SK-N-SH treated with all-trans-retinoic acid at 6 μM for 48 hours (cell line): ENCODE results near the gene DCLK1.

ENCODE experiments used
- ATAC-seq: fragments of 200-7000 bp; cut with Tn5 transposase; 3 replicates; pipeline ENCODE4 v1.9.1; 2020; ENCODE audit warnings: mild to moderate bottlenecking, moderate library complexity
- ARNTL ChIP-seq: fragments of 450-650 bp; formaldehyde crosslinking; IDR thresholded peaks from 2 replicates; pipeline ENCODE4 v1.5.0; 2020; ENCODE audit warnings: low read depth, mild to moderate bottlenecking, moderate library complexity, borderline replicate concordance
- BACH2 ChIP-seq: fragments of 250-450 bp; sonication (Bioruptor Pico); IDR thresholded peaks from 2 replicates; pipeline ENCODE4 v1.9.0; 2021; ENCODE audit warnings: mild to moderate bottlenecking, borderline replicate concordance
- CSRNP3 ChIP-seq: fragments of 250-450 bp; sonication (Bioruptor Pico); IDR thresholded peaks from 2 replicates; pipeline ENCODE4 v1.5.1; 2021; ENCODE audit warnings: mild to moderate bottlenecking, moderate library complexity
- ESRRG ChIP-seq: fragments of 250-450 bp; sonication (Bioruptor Pico); IDR thresholded peaks from 2 replicates; pipeline ENCODE4 v1.6.1; 2021; ENCODE audit warnings: mild to moderate bottlenecking
- GLIS3 ChIP-seq: fragments of 250-450 bp; sonication (Bioruptor Pico); IDR thresholded peaks from 2 replicates; pipeline ENCODE4 v1.5.0; 2020; ENCODE audit warnings: mild to moderate bottlenecking, moderate library complexity
- ISL1 ChIP-seq: fragments of 250-450 bp; sonication (Bioruptor Pico); IDR thresholded peaks from 2 replicates; pipeline ENCODE4 v2.1.2; 2022; ENCODE audit warnings: mild to moderate bottlenecking, moderate library complexity
- OSR1 ChIP-seq: fragments of 250-450 bp; sonication (Bioruptor Pico); IDR thresholded peaks from 2 replicates; pipeline ENCODE4 v1.8.0; 2022; ENCODE audit warnings: moderate library complexity, mild to moderate bottlenecking, inconsistent platforms
- PATZ1 ChIP-seq: fragments of 250-450 bp; sonication (Bioruptor Pico); IDR thresholded peaks from 2 replicates; pipeline ENCODE4 v1.8.0; 2020; ENCODE audit warnings: mild to moderate bottlenecking, moderate library complexity, borderline replicate concordance
- POU6F1 ChIP-seq: fragments of 250-450 bp; sonication (Bioruptor Pico); IDR thresholded peaks from 2 replicates; pipeline ENCODE4 v1.8.0; 2021; ENCODE audit warnings: low read depth, mild to moderate bottlenecking, moderate library complexity, borderline replicate concordance
- PPARA ChIP-seq: fragments of 250-450 bp; sonication (Bioruptor Pico); IDR thresholded peaks from 2 replicates; pipeline ENCODE4 v1.5.0; 2020; ENCODE audit warnings: mild to moderate bottlenecking, borderline replicate concordance
- RARB ChIP-seq: fragments of 250-450 bp; sonication (Bioruptor Pico); IDR thresholded peaks from 2 replicates; pipeline ENCODE4 v1.8.0; 2021; ENCODE audit warnings: mild to moderate bottlenecking, moderate library complexity
- TCF4 ChIP-seq: fragments of 250-450 bp; sonication (Bioruptor Pico); IDR thresholded peaks from 2 replicates; pipeline ENCODE4 v1.8.0; 2021; ENCODE audit warnings: mild to moderate bottlenecking, moderate library complexity, borderline replicate concordance
- TOX ChIP-seq: fragments of 250-450 bp; sonication (Bioruptor Pico); IDR thresholded peaks from 2 replicates; pipeline ENCODE4 v1.8.0; 2021; ENCODE audit warnings: mild to moderate bottlenecking, moderate library complexity, borderline replicate concordance
- TSHZ2 ChIP-seq: fragments of 250-450 bp; sonication (Bioruptor Pico); IDR thresholded peaks from 2 replicates; pipeline ENCODE4 v1.5.0; 2020; ENCODE audit warnings: mild to moderate bottlenecking, moderate library complexity
- ZC3H10 ChIP-seq: fragments of 250-450 bp; sonication (Bioruptor Pico); IDR thresholded peaks from 2 replicates; pipeline ENCODE4 v1.5.1; 2021; ENCODE audit warnings: mild to moderate bottlenecking, moderate library complexity
- ZFP3 ChIP-seq: fragments of 250-450 bp; sonication (Bioruptor Pico); IDR thresholded peaks from 2 replicates; pipeline ENCODE4 v1.5.0; 2020; ENCODE audit warnings: mild to moderate bottlenecking, moderate library complexity
- ZFP30 ChIP-seq: fragments of 450-650 bp; formaldehyde crosslinking; IDR thresholded peaks from 2 replicates; pipeline ENCODE4 v1.5.0; 2022; ENCODE audit warnings: mild to moderate bottlenecking, moderate library complexity
- ZNF565 ChIP-seq: fragments of 450-650 bp; formaldehyde crosslinking; conservative IDR thresholded peaks from 2 replicates; pipeline ENCODE4 v1.5.0; 2020; ENCODE audit warnings: low read depth, mild to moderate bottlenecking, moderate library complexity
- ZNF70 ChIP-seq: fragments of 450-650 bp; formaldehyde crosslinking; IDR thresholded peaks from 2 replicates; pipeline ENCODE4 v1.5.0; 2020; ENCODE audit warnings: mild to moderate bottlenecking, moderate library complexity
- ZNF8 ChIP-seq: fragments of 450-650 bp; formaldehyde crosslinking; IDR thresholded peaks from 2 replicates; pipeline ENCODE4 v1.5.0; 2020; ENCODE audit warnings: mild to moderate bottlenecking, moderate library complexity
- TF ChIP-seq, protein P1 (sequence below): fragments of 250-450 bp; sonication (Bioruptor Pico); IDR thresholded peaks from 2 replicates; pipeline ENCODE4 v1.5.1; 2020; ENCODE audit warnings: low read depth, mild to moderate bottlenecking, moderate library complexity

Gene DCLK1

GRCh38 chr13:35903075-35903474 is 228.1 kb downstream of the DCLK1 start:
- TF ChIP-seq TCF4 (CRISPR knock-in tag) = peak; percentile 81
- no peak for TF ChIP-seq ZNF565 (CRISPR knock-in tag)
- ATAC-seq = no peak; the same call in 2 of the 3 replicates

DNA sequence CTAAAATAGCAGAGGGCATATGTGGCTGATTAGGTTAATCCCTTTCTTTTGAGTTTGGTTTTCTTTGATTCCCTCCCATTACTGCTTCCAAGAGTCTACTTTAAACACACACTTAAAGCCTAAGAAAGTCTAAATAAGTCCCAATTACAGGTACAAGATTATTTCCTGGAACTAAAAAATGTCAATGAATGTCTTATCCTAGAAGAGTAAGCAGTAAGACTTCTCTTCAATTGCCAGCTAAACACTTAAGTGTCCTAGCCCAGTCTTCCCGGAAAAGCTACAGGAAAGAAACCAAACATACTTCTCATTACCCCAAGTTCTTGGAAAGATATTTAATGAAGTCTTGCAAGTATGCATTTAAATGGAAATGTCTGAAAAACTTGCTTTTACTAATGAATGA is 233.1 kb downstream of the DCLK1 start:
- TF ChIP-seq ARNTL (CRISPR knock-in tag) (no peak), ISL1 (CRISPR knock-in tag) (no peak), ZNF8 (CRISPR knock-in tag) (no peak), TCF4 (CRISPR knock-in tag) (no peak), ZNF565 (CRISPR knock-in tag) (no peak), ZFP3 (CRISPR knock-in tag) (no peak), ZC3H10 (CRISPR knock-in tag) (no peak), GLIS3 (CRISPR knock-in tag) (no peak), RARB (no peak), ZNF70 (CRISPR knock-in tag) (no peak), CSRNP3 (CRISPR knock-in tag) (no peak), BACH2 (CRISPR knock-in tag) (no peak), PPARA (CRISPR knock-in tag) (no peak), TSHZ2 (no peak), PATZ1 (CRISPR knock-in tag) (no peak), ZFP30 (no peak)
- TF ChIP-seq, protein P1, sequence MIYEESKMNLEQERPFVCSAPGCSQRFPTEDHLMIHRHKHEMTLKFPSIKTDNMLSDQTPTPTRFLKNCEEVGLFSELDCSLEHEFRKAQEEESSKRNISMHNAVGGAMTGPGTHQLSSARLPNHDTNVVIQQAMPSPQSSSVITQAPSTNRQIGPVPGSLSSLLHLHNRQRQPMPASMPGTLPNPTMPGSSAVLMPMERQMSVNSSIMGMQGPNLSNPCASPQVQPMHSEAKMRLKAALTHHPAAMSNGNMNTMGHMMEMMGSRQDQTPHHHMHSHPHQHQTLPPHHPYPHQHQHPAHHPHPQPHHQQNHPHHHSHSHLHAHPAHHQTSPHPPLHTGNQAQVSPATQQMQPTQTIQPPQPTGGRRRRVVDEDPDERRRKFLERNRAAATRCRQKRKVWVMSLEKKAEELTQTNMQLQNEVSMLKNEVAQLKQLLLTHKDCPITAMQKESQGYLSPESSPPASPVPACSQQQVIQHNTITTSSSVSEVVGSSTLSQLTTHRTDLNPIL (CRISPR knock-in tag) = no peak
- no peak for ATAC-seq

- TF ChIP-seq ARNTL (CRISPR knock-in tag) (no peak), TOX (no peak), ISL1 (CRISPR knock-in tag) (no peak), ZFP3 (CRISPR knock-in tag) (no peak), OSR1 (CRISPR knock-in tag) (no peak), ZNF8 (CRISPR knock-in tag) (no peak), ZNF70 (CRISPR knock-in tag) (no peak)
- TF ChIP-seq, all 23 proteins: peak for 0
- no peak for ATAC-seq
Measured at GRCh38 chr13:35894636-35895035, 236.5 kb downstream of the DCLK1 start.

DNA sequence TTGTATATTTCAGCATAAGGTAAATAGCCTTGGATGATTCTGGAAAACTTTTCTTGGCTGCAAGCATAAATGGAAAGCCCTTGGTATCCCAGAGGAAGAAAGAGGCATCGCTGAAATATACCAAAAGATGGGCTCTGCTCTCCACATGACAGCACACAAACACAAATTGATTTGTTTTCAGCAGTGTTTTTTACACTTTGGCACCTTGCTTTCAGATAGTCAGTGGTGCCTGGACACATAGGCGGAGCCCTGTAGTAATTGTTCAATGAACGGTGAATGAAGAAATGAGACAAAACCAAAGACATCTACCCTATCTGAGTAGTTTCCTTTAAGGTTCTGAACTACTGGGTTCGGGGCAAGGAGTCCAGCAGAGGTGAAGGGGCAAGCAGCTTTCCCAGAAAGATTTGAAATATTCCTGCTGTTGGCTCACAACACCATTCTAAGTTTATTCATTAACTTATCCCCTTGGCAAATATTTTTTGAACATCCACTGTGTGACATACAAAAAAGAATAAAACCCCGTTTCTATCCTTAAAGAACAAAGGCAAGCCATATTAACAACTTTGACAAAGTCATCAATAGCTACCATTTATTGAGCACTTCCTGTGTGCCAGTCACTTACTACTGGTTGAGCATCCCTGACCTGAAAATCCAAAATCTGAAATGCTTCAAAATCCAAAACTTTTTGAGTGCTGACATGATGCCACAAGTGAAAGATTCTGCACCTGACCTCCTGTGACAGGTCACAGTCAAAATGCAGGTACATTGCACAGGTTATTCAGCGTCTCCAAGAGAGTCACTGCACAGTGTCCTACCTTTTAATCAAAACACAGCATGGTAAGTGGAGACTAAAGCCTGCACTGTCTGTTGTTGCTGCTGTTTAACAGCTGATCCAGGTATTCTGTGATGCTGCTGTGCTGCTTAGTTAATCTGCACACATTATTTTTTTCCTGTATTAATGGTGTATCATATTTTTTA is 238.1 kb downstream of the DCLK1 start:
- ATAC-seq = no peak
- TF ChIP-seq GLIS3 (CRISPR knock-in tag) (no peak), ZFP30 (no peak), PATZ1 (CRISPR knock-in tag) (no peak), ZC3H10 (CRISPR knock-in tag) (no peak), ZNF70 (CRISPR knock-in tag) (no peak), CSRNP3 (CRISPR knock-in tag) (no peak), ISL1 (CRISPR knock-in tag) (no peak), POU6F1 (CRISPR knock-in tag) (no peak), ZNF565 (CRISPR knock-in tag) (no peak), ESRRG (CRISPR knock-in tag) (no peak)
